Measurements from ENCODE around the gene PPARG. TPM values are rescaled to one million over a fixed set of nuclear protein-coding genes. Genes with fewer than 3 reads are reported as not detected.

Gene PPARG
- total and polyA plus RNA-seq, 2 experiments from 2014 or later: 0.15 to 0.42 TPM

GRCh38 chr3:12338595-12339546, 50.0 kb downstream of the PPARG start (continued):
- TF ChIP-seq, protein P1, sequence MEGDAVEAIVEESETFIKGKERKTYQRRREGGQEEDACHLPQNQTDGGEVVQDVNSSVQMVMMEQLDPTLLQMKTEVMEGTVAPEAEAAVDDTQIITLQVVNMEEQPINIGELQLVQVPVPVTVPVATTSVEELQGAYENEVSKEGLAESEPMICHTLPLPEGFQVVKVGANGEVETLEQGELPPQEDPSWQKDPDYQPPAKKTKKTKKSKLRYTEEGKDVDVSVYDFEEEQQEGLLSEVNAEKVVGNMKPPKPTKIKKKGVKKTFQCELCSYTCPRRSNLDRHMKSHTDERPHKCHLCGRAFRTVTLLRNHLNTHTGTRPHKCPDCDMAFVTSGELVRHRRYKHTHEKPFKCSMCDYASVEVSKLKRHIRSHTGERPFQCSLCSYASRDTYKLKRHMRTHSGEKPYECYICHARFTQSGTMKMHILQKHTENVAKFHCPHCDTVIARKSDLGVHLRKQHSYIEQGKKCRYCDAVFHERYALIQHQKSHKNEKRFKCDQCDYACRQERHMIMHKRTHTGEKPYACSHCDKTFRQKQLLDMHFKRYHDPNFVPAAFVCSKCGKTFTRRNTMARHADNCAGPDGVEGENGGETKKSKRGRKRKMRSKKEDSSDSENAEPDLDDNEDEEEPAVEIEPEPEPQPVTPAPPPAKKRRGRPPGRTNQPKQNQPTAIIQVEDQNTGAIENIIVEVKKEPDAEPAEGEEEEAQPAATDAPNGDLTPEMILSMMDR (conservative IDR thresholded peaks at IDR 0.05; ENCODE audit: low read depth in 2 of 2): no peak
- TF ChIP-seq, protein P2, sequence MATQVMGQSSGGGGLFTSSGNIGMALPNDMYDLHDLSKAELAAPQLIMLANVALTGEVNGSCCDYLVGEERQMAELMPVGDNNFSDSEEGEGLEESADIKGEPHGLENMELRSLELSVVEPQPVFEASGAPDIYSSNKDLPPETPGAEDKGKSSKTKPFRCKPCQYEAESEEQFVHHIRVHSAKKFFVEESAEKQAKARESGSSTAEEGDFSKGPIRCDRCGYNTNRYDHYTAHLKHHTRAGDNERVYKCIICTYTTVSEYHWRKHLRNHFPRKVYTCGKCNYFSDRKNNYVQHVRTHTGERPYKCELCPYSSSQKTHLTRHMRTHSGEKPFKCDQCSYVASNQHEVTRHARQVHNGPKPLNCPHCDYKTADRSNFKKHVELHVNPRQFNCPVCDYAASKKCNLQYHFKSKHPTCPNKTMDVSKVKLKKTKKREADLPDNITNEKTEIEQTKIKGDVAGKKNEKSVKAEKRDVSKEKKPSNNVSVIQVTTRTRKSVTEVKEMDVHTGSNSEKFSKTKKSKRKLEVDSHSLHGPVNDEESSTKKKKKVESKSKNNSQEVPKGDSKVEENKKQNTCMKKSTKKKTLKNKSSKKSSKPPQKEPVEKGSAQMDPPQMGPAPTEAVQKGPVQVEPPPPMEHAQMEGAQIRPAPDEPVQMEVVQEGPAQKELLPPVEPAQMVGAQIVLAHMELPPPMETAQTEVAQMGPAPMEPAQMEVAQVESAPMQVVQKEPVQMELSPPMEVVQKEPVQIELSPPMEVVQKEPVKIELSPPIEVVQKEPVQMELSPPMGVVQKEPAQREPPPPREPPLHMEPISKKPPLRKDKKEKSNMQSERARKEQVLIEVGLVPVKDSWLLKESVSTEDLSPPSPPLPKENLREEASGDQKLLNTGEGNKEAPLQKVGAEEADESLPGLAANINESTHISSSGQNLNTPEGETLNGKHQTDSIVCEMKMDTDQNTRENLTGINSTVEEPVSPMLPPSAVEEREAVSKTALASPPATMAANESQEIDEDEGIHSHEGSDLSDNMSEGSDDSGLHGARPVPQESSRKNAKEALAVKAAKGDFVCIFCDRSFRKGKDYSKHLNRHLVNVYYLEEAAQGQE (IDR thresholded peaks at IDR 0.05; ENCODE audit: unreplicated experiment): no peak
- TF ChIP-seq ZNF331 (CRISPR knock-in tag; IDR thresholded peaks at IDR 0.05; ENCODE audit: low read depth) (no peak), JUNB (IDR thresholded peaks at IDR 0.05; ENCODE audit: unreplicated experiment) (no peak)

- Histone ChIP-seq H3K4me3 (no peak overlapping the region), H3K4me1 (ENCODE audit: insufficient read depth) (no peaks in the 10 kb centered on the region), H2AFZ (no peak overlapping the region; the same call in 1 of the 2 replicates), H3F3A (replicated peaks; ENCODE audit: low read depth) (no peaks in the 10 kb centered on the region), H3K4me2 (no peak overlapping the region), H3K27ac (ENCODE audit: low read depth) (no peak overlapping the region), H4K20me1 (replicated peaks; ENCODE audit: insufficient read depth) (no peaks in the 10 kb centered on the region), H3K9me2 (ENCODE audit: insufficient read depth) (no peaks in the 10 kb centered on the region), H3K79me2 (replicated peaks; ENCODE audit: insufficient read depth) (no peaks in the 10 kb centered on the region), H3K36me3 (ENCODE audit: insufficient read depth) (no peaks in the 10 kb centered on the region), H3K27me3 (ENCODE audit: insufficient read depth) (no peaks in the 10 kb centered on the region)
- H3K27me3 Mint-ChIP-seq (ENCODE audit: insufficient read depth, low read depth, poor library complexity): no peaks in the 10 kb centered on the region
- DNase-seq (ENCODE audit: low spot score) (no peak), ATAC-seq (no peak)
- H3K36me3 Mint-ChIP-seq (ENCODE audit: low read depth): no peaks in the 10 kb centered on the region
- H3K4me1 Mint-ChIP-seq: no peaks in the 10 kb centered on the region
- H3K4me3 Mint-ChIP-seq: no peak overlapping the region
- H3K9me3 Mint-ChIP-seq: no peaks in the 10 kb centered on the region
- no peak overlapping the region for H3K27ac Mint-ChIP-seq
- TF ChIP-seq STAT1 (IDR thresholded peaks at IDR 0.05; ENCODE audit: unreplicated experiment) (no peak), EZH2 (IDR thresholded peaks at IDR 0.05; ENCODE audit: low read depth, unreplicated experiment) (no peak), ETS1 (IDR thresholded peaks at IDR 0.05) (no peak), CREB1 (CRISPR knock-in tag; IDR thresholded peaks at IDR 0.05; ENCODE audit: low read depth) (no peak)
- TF ChIP-seq, protein P3, sequence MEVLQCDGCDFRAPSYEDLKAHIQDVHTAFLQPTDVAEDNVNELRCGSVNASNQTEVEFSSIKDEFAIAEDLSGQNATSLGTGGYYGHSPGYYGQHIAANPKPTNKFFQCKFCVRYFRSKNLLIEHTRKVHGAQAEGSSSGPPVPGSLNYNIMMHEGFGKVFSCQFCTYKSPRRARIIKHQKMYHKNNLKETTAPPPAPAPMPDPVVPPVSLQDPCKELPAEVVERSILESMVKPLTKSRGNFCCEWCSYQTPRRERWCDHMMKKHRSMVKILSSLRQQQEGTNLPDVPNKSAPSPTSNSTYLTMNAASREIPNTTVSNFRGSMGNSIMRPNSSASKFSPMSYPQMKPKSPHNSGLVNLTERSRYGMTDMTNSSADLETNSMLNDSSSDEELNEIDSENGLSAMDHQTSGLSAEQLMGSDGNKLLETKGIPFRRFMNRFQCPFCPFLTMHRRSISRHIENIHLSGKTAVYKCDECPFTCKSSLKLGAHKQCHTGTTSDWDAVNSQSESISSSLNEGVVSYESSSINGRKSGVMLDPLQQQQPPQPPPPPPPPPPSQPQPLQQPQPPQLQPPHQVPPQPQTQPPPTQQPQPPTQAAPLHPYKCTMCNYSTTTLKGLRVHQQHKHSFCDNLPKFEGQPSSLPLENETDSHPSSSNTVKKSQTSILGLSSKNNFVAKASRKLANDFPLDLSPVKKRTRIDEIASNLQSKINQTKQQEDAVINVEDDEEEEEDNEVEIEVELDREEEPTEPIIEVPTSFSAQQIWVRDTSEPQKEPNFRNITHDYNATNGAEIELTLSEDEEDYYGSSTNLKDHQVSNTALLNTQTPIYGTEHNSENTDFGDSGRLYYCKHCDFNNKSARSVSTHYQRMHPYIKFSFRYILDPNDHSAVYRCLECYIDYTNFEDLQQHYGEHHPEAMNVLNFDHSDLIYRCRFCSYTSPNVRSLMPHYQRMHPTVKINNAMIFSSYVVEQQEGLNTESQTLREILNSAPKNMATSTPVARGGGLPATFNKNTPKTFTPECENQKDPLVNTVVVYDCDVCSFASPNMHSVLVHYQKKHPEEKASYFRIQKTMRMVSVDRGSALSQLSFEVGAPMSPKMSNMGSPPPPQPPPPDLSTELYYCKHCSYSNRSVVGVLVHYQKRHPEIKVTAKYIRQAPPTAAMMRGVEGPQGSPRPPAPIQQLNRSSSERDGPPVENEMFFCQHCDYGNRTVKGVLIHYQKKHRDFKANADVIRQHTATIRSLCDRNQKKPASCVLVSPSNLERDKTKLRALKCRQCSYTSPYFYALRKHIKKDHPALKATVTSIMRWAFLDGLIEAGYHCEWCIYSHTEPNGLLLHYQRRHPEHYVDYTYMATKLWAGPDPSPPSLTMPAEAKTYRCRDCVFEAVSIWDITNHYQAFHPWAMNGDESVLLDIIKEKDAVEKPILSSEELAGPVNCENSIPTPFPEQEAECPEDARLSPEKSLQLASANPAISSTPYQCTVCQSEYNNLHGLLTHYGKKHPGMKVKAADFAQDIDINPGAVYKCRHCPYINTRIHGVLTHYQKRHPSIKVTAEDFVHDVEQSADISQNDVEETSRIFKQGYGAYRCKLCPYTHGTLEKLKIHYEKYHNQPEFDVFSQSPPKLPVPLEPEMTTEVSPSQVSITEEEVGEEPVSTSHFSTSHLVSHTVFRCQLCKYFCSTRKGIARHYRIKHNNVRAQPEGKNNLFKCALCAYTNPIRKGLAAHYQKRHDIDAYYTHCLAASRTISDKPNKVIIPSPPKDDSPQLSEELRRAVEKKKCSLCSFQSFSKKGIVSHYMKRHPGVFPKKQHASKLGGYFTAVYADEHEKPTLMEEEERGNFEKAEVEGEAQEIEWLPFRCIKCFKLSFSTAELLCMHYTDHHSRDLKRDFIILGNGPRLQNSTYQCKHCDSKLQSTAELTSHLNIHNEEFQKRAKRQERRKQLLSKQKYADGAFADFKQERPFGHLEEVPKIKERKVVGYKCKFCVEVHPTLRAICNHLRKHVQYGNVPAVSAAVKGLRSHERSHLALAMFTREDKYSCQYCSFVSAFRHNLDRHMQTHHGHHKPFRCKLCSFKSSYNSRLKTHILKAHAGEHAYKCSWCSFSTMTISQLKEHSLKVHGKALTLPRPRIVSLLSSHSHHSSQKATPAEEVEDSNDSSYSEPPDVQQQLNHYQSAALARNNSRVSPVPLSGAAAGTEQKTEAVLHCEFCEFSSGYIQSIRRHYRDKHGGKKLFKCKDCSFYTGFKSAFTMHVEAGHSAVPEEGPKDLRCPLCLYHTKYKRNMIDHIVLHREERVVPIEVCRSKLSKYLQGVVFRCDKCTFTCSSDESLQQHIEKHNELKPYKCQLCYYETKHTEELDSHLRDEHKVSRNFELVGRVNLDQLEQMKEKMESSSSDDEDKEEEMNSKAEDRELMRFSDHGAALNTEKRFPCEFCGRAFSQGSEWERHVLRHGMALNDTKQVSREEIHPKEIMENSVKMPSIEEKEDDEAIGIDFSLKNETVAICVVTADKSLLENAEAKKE (CRISPR knock-in tag; IDR thresholded peaks at IDR 0.05): no peak
These were observed 51.0 kb downstream of the PPARG start for GRCh38 chr3:12339701-12340480.
